ENCODE data around the gene TRIM14.
"Not testable (repeated sequence)": the region's sequence is repeated elsewhere in the genome, so short reads cannot be mapped to it uniquely, and the experiment has no call there.

TRIM14 gene

GRCh38 chr9:98140503-98140902, 21.5 kb upstream of the TRIM14 start:
- ATAC-seq = no peak

- ATAC-seq = no peak
Measured at GRCh38 chr9:98136489-98136888, 17.5 kb upstream of the TRIM14 start.

- no peak for ATAC-seq
Measured at GRCh38 chr9:98135938-98136337, 16.9 kb upstream of the TRIM14 start.

- no peak for ATAC-seq
Measured at GRCh38 chr9:98135558-98135934, 16.5 kb upstream of the TRIM14 start.

GRCh38 chr9:98134702-98135557, 15.9 kb upstream of the TRIM14 start:
- no peak for ATAC-seq

- peak in 1 of 2 donors; percentile 30 for ATAC-seq
Measured at GRCh38 chr9:98132806-98133631, 14.0 kb upstream of the TRIM14 start.

- no peak for ATAC-seq
Measured at GRCh38 chr9:98132158-98132557, 13.1 kb upstream of the TRIM14 start.

- ATAC-seq = no peak
Measured at GRCh38 chr9:98130576-98131228, 11.7 kb upstream of the TRIM14 start.

GRCh38 chr9:98130060-98130459, 11.0 kb upstream of the TRIM14 start:
- ATAC-seq = not testable (repeated sequence)

- ATAC-seq = no peak
Measured at GRCh38 chr9:98129451-98129881, 10.4 kb upstream of the TRIM14 start.

GRCh38 chr9:98128316-98128715, 9.3 kb upstream of the TRIM14 start:
- ATAC-seq = no peak

- no peak for ATAC-seq
Measured at GRCh38 chr9:98127226-98127625, 8.2 kb upstream of the TRIM14 start.

- no peak for ATAC-seq
Measured at GRCh38 chr9:98124637-98125426, 5.8 kb upstream of the TRIM14 start.

GRCh38 chr9:98124091-98124490, 5.1 kb upstream of the TRIM14 start:
- ATAC-seq = not testable (repeated sequence)

GRCh38 chr9:98121058-98121457, 2.0 kb upstream of the TRIM14 start:
- ATAC-seq = no peak

GRCh38 chr9:98120476-98120875, 1.5 kb upstream of the TRIM14 start:
- no peak for ATAC-seq

GRCh38 chr9:98117984-98118639, 910 bp downstream of the TRIM14 start:
- peak; percentile 56 to 72 for ATAC-seq

- not testable (repeated sequence) for ATAC-seq
Measured at GRCh38 chr9:98117097-98117496, 1.9 kb downstream of the TRIM14 start.

- ATAC-seq = no peak
Measured at GRCh38 chr9:98109052-98109451, 10.0 kb downstream of the TRIM14 start.

GRCh38 chr9:98108531-98109031, 10.4 kb downstream of the TRIM14 start:
- ATAC-seq = peak; percentile 86 to 92

GRCh38 chr9:98107926-98108325, 11.1 kb downstream of the TRIM14 start:
- no peak for ATAC-seq

- no peak for ATAC-seq
Measured at GRCh38 chr9:98105006-98105405, 14.0 kb downstream of the TRIM14 start.
